Adrenal gland (tissue), 5 donors: ENCODE results near the gene THSD7B.

ENCODE experiments used
- CTCF ChIP-seq, 6 experiments: fragments of 450-650 bp in 4 of 6; fragments of 200-600 bp in 2 of 6; sonication (generic) in 1 of 6; IDR thresholded peaks; 1 replicate in 5 of 6; 2 replicates in 1 of 6; pipeline versions ENCODE4 v1.5.1 to v1.8.0; 2016 to 2021; ENCODE audit warnings: antibody characterized with exemption in 6 of 6, mild to moderate bottlenecking in 2 of 6, moderate library complexity in 1 of 6
- POLR2A ChIP-seq, 2 donors: fragments of 450-650 bp; IDR thresholded peaks; one replicate each; pipeline ENCODE4 v1.6.1; 2017; ENCODE audit warnings: antibody characterized with exemption in 2 of 2, mild to moderate bottlenecking in 2 of 2, moderate library complexity in 1 of 2
- donor health status: DM: no; HTN: no; CAD: no.

GRCh38 chr2:137252934-137253333 lies 487.6 kb downstream of the THSD7B start:
- no peak for TF ChIP-seq CTCF (IDR thresholded peaks at IDR 0.05)
- TF ChIP-seq POLR2A (IDR thresholded peaks at IDR 0.05) = no peak
